ENCODE measurements around the gene MLH1.

Gene MLH1

GRCh38 chr3:37099469-37099868 is 106.2 kb downstream of the MLH1 start:
- H3K27ac Mint-ChIP-seq = no peak overlapping the region
- H3K9me3 Mint-ChIP-seq = no peaks in the 10 kb centered on the region
- peaks cover 2% of the 10 kb centered on the region for H3K4me1 Mint-ChIP-seq
- no peaks in the 10 kb centered on the region for H3K27me3 Mint-ChIP-seq
- no peak for DNase-seq (ENCODE audit: low spot score in 2 of 2)
- no peak for ATAC-seq (ENCODE audit: low read depth)
- H3K4me3 Mint-ChIP-seq = no peak overlapping the region
- peaks cover 6% of the 10 kb centered on the region for H3K36me3 Mint-ChIP-seq

GRCh38 chr3:37100411-37100810 is 107.1 kb downstream of the MLH1 start:
- Mint-ChIP-seq H3K27ac (no peak overlapping the region), H3K4me1 (peaks cover 2% of the 10 kb centered on the region), H3K27me3 (no peaks in the 10 kb centered on the region), H3K4me3 (no peak overlapping the region), H3K36me3 (peaks cover 6% of the 10 kb centered on the region), H3K9me3 (no peaks in the 10 kb centered on the region)
- ATAC-seq (ENCODE audit: low read depth) = no peak
- DNase-seq (ENCODE audit: low spot score in 2 of 2) = no peak
